Activated CD8-positive, alpha-beta T cell treated with anti-CD3 and anti-CD28 coated beads, Interleukin-2, amount 10 ng/mL, durations not matched to agents 7 days and 5 days (primary cell): ENCODE data around the gene POLQ. TPM values are rescaled to one million over a fixed set of nuclear protein-coding genes. Genes with fewer than 3 reads are reported as not detected.
"Not testable (repeated sequence)": the region's sequence is repeated elsewhere in the genome, so short reads cannot be mapped to it uniquely, and the experiment has no call there.

Experiments used
- ATAC-seq: fragments of 150-1000 bp; cut with Tn5 transposase; one replicate; pipeline ENCODE4 v1.10.0; 2021; ENCODE audit warnings: moderate library complexity
- CTCF ChIA-PET: fragments of 350-600 bp; sonication (Branson Sonifier 250); formaldehyde crosslinking; loops from one replicate; lab custom pipeline; 2021; ENCODE audit warnings: antibody characterized with exemption; lab: Charles Lee
- POLR2A ChIA-PET: fragments of 350-600 bp; sonication (Branson Sonifier 250); formaldehyde crosslinking; loops from one replicate; lab custom pipeline; 2021; ENCODE audit warnings: antibody characterized with exemption; lab: Charles Lee
- DNase-seq: peaks from one replicate; pipeline ENCODE4 v3.0.0-alpha.2; 2020
- H3K27ac Mint-ChIP-seq: one replicate; pipeline ENCODE4 v1.8.0; 2021; ENCODE audit warnings: mild to moderate bottlenecking, mixed read lengths
- H3K27me3 Mint-ChIP-seq: one replicate; pipeline ENCODE4 v1.8.0; 2021; ENCODE audit warnings: low read depth, mixed read lengths
- H3K36me3 Mint-ChIP-seq: one replicate; pipeline ENCODE4 v1.8.0; 2021; ENCODE audit warnings: low read depth, mixed read lengths
- H3K4me1 Mint-ChIP-seq: one replicate; pipeline ENCODE4 v1.8.0; 2021; ENCODE audit warnings: low read depth, mixed read lengths
- H3K4me3 Mint-ChIP-seq: one replicate; pipeline ENCODE4 v1.8.0; 2021; ENCODE audit warnings: mild to moderate bottlenecking, mixed read lengths
- H3K9me3 Mint-ChIP-seq: one replicate; pipeline ENCODE4 v1.8.0; 2022; ENCODE audit warnings: mixed read lengths; ENCODE audit not compliant: insufficient read depth
- total RNA-seq, 2 experiments: library from RNA; stranded (reverse); gene quantifications; one replicate each; pipeline ENCODE4 v1.2.3, GENCODE V29; 2021

Gene POLQ
- total RNA-seq, 2 experiments from 2014 or later = 35.5 to 35.6 TPM

GRCh38 chr3:121411523-121411922, 134.3 kb downstream of the POLQ start:
- ATAC-seq = no peak
- DNase-seq = no peak
- ChIA-PET CTCF (no interaction called here), POLR2A (no interaction called here)
- Mint-ChIP-seq H3K27ac (no peak overlapping the region), H3K9me3 (no peaks in the 10 kb centered on the region), H3K27me3 (no peaks in the 10 kb centered on the region), H3K36me3 (no peaks in the 10 kb centered on the region), H3K4me1 (no peaks in the 10 kb centered on the region), H3K4me3 (no peak overlapping the region)

GRCh38 chr3:121405631-121406030, 140.2 kb downstream of the POLQ start:
- no peaks in the 10 kb centered on the region for H3K36me3 Mint-ChIP-seq
- ChIA-PET CTCF (no interaction called here), POLR2A (no interaction called here)
- no peaks in the 10 kb centered on the region for H3K9me3 Mint-ChIP-seq
- peaks cover 2% of the 10 kb centered on the region for H3K27me3 Mint-ChIP-seq
- H3K27ac Mint-ChIP-seq = no peak overlapping the region
- no peak overlapping the region for H3K4me3 Mint-ChIP-seq
- no peak for ATAC-seq
- H3K4me1 Mint-ChIP-seq = no peaks in the 10 kb centered on the region
- DNase-seq = no peak

GRCh38 chr3:121399820-121400219, 146.0 kb downstream of the POLQ start:
- Mint-ChIP-seq H3K4me3 (no peak overlapping the region), H3K4me1 (no peaks in the 10 kb centered on the region), H3K27me3 (no peaks in the 10 kb centered on the region), H3K9me3 (no peaks in the 10 kb centered on the region), H3K27ac (no peak overlapping the region), H3K36me3 (peaks cover 3% of the 10 kb centered on the region)
- POLR2A ChIA-PET = no interaction called here
- CTCF ChIA-PET = no interaction called here
- ATAC-seq = no peak
- DNase-seq = no peak

- ATAC-seq, DNase-seq, H3K36me3 Mint-ChIP-seq, CTCF ChIA-PET, POLR2A ChIA-PET, H3K27me3 Mint-ChIP-seq, H3K4me1 Mint-ChIP-seq, H3K27ac Mint-ChIP-seq, H3K4me3 Mint-ChIP-seq, H3K9me3 Mint-ChIP-seq: not testable (repeated sequence)
Measured at GRCh38 chr3:121398051-121398450, 147.7 kb downstream of the POLQ start.

- H3K36me3 Mint-ChIP-seq, H3K4me1 Mint-ChIP-seq, POLR2A ChIA-PET, H3K4me3 Mint-ChIP-seq, H3K9me3 Mint-ChIP-seq, H3K27ac Mint-ChIP-seq, CTCF ChIA-PET, DNase-seq, ATAC-seq, H3K27me3 Mint-ChIP-seq: not testable (repeated sequence)
Measured at GRCh38 chr3:121395967-121396366, 149.8 kb downstream of the POLQ start.

GRCh38 chr3:121388308-121388707, 157.5 kb downstream of the POLQ start:
- H3K9me3 Mint-ChIP-seq, DNase-seq, ATAC-seq, H3K4me1 Mint-ChIP-seq, H3K4me3 Mint-ChIP-seq, H3K36me3 Mint-ChIP-seq, H3K27ac Mint-ChIP-seq, POLR2A ChIA-PET, CTCF ChIA-PET: not testable (repeated sequence)
- H3K27me3 Mint-ChIP-seq = peaks cover 13% of the 10 kb centered on the region

Other genes with a start within 250 kb of the POLQ start
- gene ARGFX, start 22.0 kb upstream of the POLQ start, total RNA-seq = not detected
- not detected for gene FBXO40, start 47.4 kb upstream of the POLQ start, total RNA-seq
- gene HCLS1, start 114.9 kb upstream of the POLQ start, total RNA-seq = 100 to 1,000 TPM; 280 to 288 TPM
- gene GOLGB1, start 203.8 kb upstream of the POLQ start, total RNA-seq = 10 to 100 TPM; 26.0 to 27.4 TPM